Inferior parietal cortex (tissue), 1 donor: ENCODE results near the gene CASTOR2.
A peak's percentile ranks its signal among the peaks of the same experiment; 100 is the strongest.
"Not testable (repeated sequence)": the region's sequence is repeated elsewhere in the genome, so short reads cannot be mapped to it uniquely, and the experiment has no call there.

ENCODE experiments used
- DNase-seq: peaks from one replicate; pipeline ENCODE4 v3.0.0-alpha.2; 2016; ENCODE audit errors: extremely low spot score

The CASTOR2 gene

GRCh38 chr7:75050501-75050900, 86.0 kb downstream of the CASTOR2 start:
- DNase-seq, result no peak

GRCh38 chr7:75054744-75055143, 90.2 kb downstream of the CASTOR2 start:
- DNase-seq, result peak; percentile 39

- no peak for DNase-seq
Measured at GRCh38 chr7:75055155-75055554, 90.7 kb downstream of the CASTOR2 start.

- DNase-seq, result no peak
Measured at GRCh38 chr7:75055830-75056772, 91.6 kb downstream of the CASTOR2 start.

- DNase-seq, result no peak
Measured at GRCh38 chr7:75058406-75058805, 93.9 kb downstream of the CASTOR2 start.

- DNase-seq, result no peak
Measured at GRCh38 chr7:75064291-75064690, 99.8 kb downstream of the CASTOR2 start.

GRCh38 chr7:75064801-75065200, 100.3 kb downstream of the CASTOR2 start:
- no peak for DNase-seq

GRCh38 chr7:75066521-75066920, 102.0 kb downstream of the CASTOR2 start:
- DNase-seq, result no peak

- no peak for DNase-seq
Measured at GRCh38 chr7:75072981-75073283, 108.4 kb downstream of the CASTOR2 start.

GRCh38 chr7:75074262-75074641, 109.7 kb downstream of the CASTOR2 start:
- not testable (repeated sequence) for DNase-seq
